ENCODE measurements around the gene SERPINE1. TPM values are rescaled to one million over a fixed set of nuclear protein-coding genes. Genes with fewer than 3 reads are reported as not detected.

Gene SERPINE1
- total RNA-seq, 1 experiment from 2014 or later = 73.4 TPM

- H3K4me3 ChIP-seq = no peak overlapping the region
- no peaks in the 10 kb centered on the region for H3K36me3 ChIP-seq
- H3K27me3 ChIP-seq = no peaks in the 10 kb centered on the region
- H3K9me3 ChIP-seq = no peaks in the 10 kb centered on the region
- no peak for DNase-seq
These were observed 59.3 kb downstream of the SERPINE1 start for GRCh38 chr7:101186194-101186593.

- H3K4me3 ChIP-seq = no peak overlapping the region
- no peak for DNase-seq
- H3K9me3 ChIP-seq = no peaks in the 10 kb centered on the region
- H3K36me3 ChIP-seq = no peaks in the 10 kb centered on the region
- H3K27me3 ChIP-seq = no peaks in the 10 kb centered on the region
These were observed 60.0 kb downstream of the SERPINE1 start for GRCh38 chr7:101186844-101187428.

Other genes with a start within 250 kb of the SERPINE1 start
- 5.4 and 6.8 TPM in 2 replicates for gene UFSP1, start 237.4 kb upstream of the SERPINE1 start, total RNA-seq (2014; rRNA removed; shearing (Covaris generic); ENCODE audit: low replicate concordance)
- gene ACHE, start 231.2 kb upstream of the SERPINE1 start, total RNA-seq (2014; rRNA removed; shearing (Covaris generic); ENCODE audit: low replicate concordance) = not detected in 2 replicates
- not detected in 2 replicates for gene MUC3A, start 177.6 kb upstream of the SERPINE1 start, total RNA-seq (2014; rRNA removed; shearing (Covaris generic); ENCODE audit: low replicate concordance)
- gene MUC12, start 157.5 kb upstream of the SERPINE1 start, total RNA-seq (2014; rRNA removed; shearing (Covaris generic); ENCODE audit: low replicate concordance) = not detected in 2 replicates
- gene MUC17, start 107.0 kb upstream of the SERPINE1 start, total RNA-seq (2014; rRNA removed; shearing (Covaris generic); ENCODE audit: low replicate concordance) = not detected in 2 replicates
- 2.3 and 25.4 TPM in 2 replicates for gene TRIM56, start 41.6 kb upstream of the SERPINE1 start, total RNA-seq (2014; rRNA removed; shearing (Covaris generic); ENCODE audit: low replicate concordance)
- gene AP1S1, start 27.4 kb downstream of the SERPINE1 start, total RNA-seq (2014; rRNA removed; shearing (Covaris generic); ENCODE audit: low replicate concordance) = 153 and 159 TPM in 2 replicates
- gene VGF, start 38.5 kb downstream of the SERPINE1 start, total RNA-seq (2014; rRNA removed; shearing (Covaris generic); ENCODE audit: low replicate concordance) = 0.63 TPM in 1 of 2 replicates, not detected in the other
- gene NAT16, start 53.2 kb downstream of the SERPINE1 start, total RNA-seq (2014; rRNA removed; shearing (Covaris generic); ENCODE audit: low replicate concordance) = not detected in 2 replicates
- gene MOGAT3, start 73.9 kb downstream of the SERPINE1 start, total RNA-seq (2014; rRNA removed; shearing (Covaris generic); ENCODE audit: low replicate concordance) = not detected in 2 replicates
- gene PLOD3, start 90.5 kb downstream of the SERPINE1 start, total RNA-seq (2014; rRNA removed; shearing (Covaris generic); ENCODE audit: low replicate concordance) = 25.6 and 53.1 TPM in 2 replicates
- gene ZNHIT1, start 91.1 kb downstream of the SERPINE1 start, total RNA-seq (2014; rRNA removed; shearing (Covaris generic); ENCODE audit: low replicate concordance) = 42.4 and 64.6 TPM in 2 replicates
- gene CLDN15, start 110.7 kb downstream of the SERPINE1 start, total RNA-seq (2014; rRNA removed; shearing (Covaris generic); ENCODE audit: low replicate concordance) = 0.54 and 4.1 TPM in 2 replicates
- 89.9 and 96.4 TPM in 2 replicates for gene FIS1, start 118.0 kb downstream of the SERPINE1 start, total RNA-seq (2014; rRNA removed; shearing (Covaris generic); ENCODE audit: low replicate concordance)
- 15.6 and 21.1 TPM in 2 replicates for gene IFT22, start 194.7 kb downstream of the SERPINE1 start, total RNA-seq (2014; rRNA removed; shearing (Covaris generic); ENCODE audit: low replicate concordance)
- 1.2 TPM in 1 of 2 replicates, not detected in the other for gene COL26A1, start 235.8 kb downstream of the SERPINE1 start, total RNA-seq (2014; rRNA removed; shearing (Covaris generic); ENCODE audit: low replicate concordance)

Measured in MG63 (cell line).